ENCODE data around the gene TOMM5. TPM values are rescaled to one million over a fixed set of nuclear protein-coding genes. Genes with fewer than 3 reads are reported as not detected.

TOMM5 gene
- total RNA-seq, 1 donor from 2014 or later: 103 TPM

DNA sequence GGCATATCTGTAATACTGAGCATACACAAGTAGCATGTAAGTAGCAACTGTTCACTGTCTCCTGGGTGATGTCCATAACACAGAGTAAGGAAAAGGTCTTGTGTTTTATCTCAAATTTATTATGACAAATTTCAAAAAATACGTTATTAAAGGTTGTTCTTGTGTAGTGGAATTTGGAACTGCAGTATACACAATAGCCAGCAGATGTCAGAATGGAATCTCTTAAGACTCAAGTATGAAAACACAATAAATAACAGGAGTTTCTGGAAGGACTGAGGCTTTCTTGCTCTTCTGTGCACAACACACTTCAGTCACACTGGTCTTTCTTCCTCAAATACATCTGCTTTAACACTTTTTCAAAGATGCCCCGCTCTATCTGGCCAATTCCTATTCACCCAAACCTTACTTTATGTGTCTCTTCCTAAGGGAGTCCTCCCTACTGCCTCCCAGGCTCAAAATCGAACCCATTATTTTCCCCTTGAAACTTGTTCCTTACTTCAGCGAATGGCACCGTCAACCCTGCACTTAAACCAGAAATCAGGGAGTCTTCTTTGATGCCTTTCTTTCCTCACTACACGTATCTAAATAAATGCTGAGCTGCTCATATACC lies 9.7 kb downstream of the TOMM5 start:
- H3K4me1 Mint-ChIP-seq (ENCODE audit: low read depth): no peaks in the 10 kb centered on the region
- H3K9me3 Mint-ChIP-seq (ENCODE audit: low read depth): no peaks in the 10 kb centered on the region
- H3K36me3 Mint-ChIP-seq (ENCODE audit: insufficient read depth): peaks cover 13% of the 10 kb centered on the region
- DNase-seq (ENCODE audit: low spot score, unreplicated experiment): no peak
- H3K27ac Mint-ChIP-seq: no peak overlapping the region
- H3K4me3 Mint-ChIP-seq (ENCODE audit: low read depth): no peak overlapping the region
- TF ChIP-seq, protein P1, sequence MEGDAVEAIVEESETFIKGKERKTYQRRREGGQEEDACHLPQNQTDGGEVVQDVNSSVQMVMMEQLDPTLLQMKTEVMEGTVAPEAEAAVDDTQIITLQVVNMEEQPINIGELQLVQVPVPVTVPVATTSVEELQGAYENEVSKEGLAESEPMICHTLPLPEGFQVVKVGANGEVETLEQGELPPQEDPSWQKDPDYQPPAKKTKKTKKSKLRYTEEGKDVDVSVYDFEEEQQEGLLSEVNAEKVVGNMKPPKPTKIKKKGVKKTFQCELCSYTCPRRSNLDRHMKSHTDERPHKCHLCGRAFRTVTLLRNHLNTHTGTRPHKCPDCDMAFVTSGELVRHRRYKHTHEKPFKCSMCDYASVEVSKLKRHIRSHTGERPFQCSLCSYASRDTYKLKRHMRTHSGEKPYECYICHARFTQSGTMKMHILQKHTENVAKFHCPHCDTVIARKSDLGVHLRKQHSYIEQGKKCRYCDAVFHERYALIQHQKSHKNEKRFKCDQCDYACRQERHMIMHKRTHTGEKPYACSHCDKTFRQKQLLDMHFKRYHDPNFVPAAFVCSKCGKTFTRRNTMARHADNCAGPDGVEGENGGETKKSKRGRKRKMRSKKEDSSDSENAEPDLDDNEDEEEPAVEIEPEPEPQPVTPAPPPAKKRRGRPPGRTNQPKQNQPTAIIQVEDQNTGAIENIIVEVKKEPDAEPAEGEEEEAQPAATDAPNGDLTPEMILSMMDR (IDR thresholded peaks at IDR 0.05; ENCODE audit: unreplicated experiment): peak; percentile 64
- H3K27me3 Mint-ChIP-seq: no peaks in the 10 kb centered on the region

DNA sequence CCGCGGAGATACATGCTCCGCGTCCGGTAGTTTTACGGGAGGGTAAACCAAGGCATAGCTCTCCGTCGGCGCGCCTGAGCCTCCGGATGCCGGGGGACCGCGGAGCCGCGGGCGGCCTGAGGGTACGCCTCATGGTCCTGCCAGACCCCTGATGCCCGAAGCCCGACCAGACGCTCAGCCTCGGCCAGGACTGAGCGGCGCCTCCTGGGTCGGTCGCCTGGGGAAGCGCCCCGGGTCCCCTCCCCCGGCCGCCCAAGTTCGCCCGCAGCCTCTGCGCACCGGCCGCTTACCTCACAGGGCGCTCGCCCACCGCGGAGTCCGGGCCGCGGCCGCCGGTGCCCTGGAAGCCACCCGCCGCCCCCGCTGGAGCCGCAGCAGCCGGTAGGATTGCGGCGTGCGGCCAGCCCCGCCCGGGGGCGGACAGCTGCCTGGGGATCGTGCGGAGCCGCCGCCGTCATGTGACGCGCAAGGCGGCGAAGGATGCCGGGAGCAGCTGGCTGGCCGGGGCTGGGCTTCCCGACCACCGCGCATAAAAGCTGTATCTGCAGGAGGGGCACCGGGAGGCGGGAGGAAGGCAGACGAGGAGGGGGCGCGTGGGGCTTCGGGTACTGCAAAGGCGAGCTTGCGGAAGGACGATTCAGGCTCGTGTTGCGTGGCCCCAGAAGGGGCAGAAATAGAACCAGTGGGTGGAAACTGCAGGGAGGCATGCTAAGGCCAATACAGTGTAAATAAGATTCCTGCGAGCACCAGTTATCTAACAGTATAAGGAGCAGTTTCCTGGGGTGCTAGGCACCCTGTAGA lies 16.3 kb downstream of the TOMM5 start, which contains the start of gene FBXO10:
Gene FBXO10 (minus strand): TSS at position 460 of the 801 bp plus-strand sequence. CDS start 34,612 bp downstream, outside the sequence.
- H3K9me3 Mint-ChIP-seq (ENCODE audit: low read depth): no peaks in the 10 kb centered on the region
- TF ChIP-seq, protein P1 (IDR thresholded peaks at IDR 0.05; ENCODE audit: unreplicated experiment): no peak
- peak within 1 kb of the TSS; percentile 86 for H3K4me3 Mint-ChIP-seq (ENCODE audit: low read depth)
- no peaks in the 10 kb centered on the region for H3K36me3 Mint-ChIP-seq (ENCODE audit: insufficient read depth)
- no peaks in the 10 kb centered on the region for H3K27me3 Mint-ChIP-seq
- DNase-seq (ENCODE audit: low spot score, unreplicated experiment): peak; percentile 60
- H3K4me1 Mint-ChIP-seq (ENCODE audit: low read depth): peaks cover 16% of the 10 kb centered on the region
- H3K27ac Mint-ChIP-seq: peak within 1 kb of the TSS; percentile 93

DNA sequence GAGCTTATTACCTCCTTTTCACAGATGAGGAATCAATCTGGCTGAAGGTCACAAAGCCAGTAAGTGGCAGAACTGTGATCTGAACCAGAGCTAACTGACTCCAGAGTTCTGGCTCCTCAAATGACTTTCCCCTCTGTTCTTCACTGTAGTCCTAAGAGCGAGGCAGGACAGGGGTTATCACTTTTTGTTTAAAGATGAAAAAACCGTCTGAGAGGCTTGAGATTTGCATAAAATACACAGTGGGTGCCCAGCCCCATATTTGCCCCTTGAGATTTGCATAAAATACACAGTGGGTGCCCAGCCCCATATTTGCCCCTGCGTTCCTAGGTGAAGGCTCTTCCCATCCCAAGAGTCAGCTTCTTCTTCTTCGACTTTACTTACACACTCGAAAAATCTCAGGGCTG lies 16.9 kb downstream of the TOMM5 start:
- Mint-ChIP-seq H3K9me3 (ENCODE audit: low read depth) (no peaks in the 10 kb centered on the region), H3K4me1 (ENCODE audit: low read depth) (peaks cover 16% of the 10 kb centered on the region), H3K27ac (peak overlapping the region; percentile 86), H3K36me3 (ENCODE audit: insufficient read depth) (no peaks in the 10 kb centered on the region), H3K4me3 (ENCODE audit: low read depth) (peak overlapping the region; percentile 86), H3K27me3 (no peaks in the 10 kb centered on the region)
- no peak for DNase-seq (ENCODE audit: low spot score, unreplicated experiment)
- TF ChIP-seq, protein P1 (IDR thresholded peaks at IDR 0.05; ENCODE audit: unreplicated experiment): no peak

DNA sequence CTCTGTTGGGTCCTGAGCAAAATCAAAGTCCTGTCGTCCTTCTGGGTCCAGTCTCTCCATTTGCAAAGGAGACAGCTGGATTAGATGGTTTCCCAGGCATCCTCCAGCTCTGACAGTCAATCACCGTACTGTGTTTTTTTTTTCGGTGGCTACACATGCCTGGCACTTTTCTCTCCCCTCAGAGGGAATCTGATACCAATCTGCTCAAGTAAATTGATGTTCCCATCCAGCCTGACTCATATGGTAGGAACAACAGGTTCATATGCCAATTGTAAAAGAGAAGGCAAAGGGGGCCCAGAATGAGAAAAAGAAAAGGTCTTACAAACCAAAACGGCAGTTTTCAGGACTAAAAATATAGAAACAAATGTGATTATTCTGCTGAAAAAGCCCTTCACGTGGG lies 17.4 kb downstream of the TOMM5 start:
- Mint-ChIP-seq H3K9me3 (ENCODE audit: low read depth) (no peaks in the 10 kb centered on the region), H3K4me1 (ENCODE audit: low read depth) (peaks cover 16% of the 10 kb centered on the region), H3K36me3 (ENCODE audit: insufficient read depth) (no peaks in the 10 kb centered on the region), H3K27ac (peak overlapping the region; percentile 86), H3K27me3 (no peaks in the 10 kb centered on the region), H3K4me3 (ENCODE audit: low read depth) (peak overlapping the region; percentile 86)
- TF ChIP-seq, protein P1 (IDR thresholded peaks at IDR 0.05; ENCODE audit: unreplicated experiment): no peak
- DNase-seq (ENCODE audit: low spot score, unreplicated experiment): no peak

GRCh38 chr9:37574241-37574721 lies 18.1 kb downstream of the TOMM5 start:
- Mint-ChIP-seq H3K27ac (peak overlapping the region; percentile 53), H3K4me3 (ENCODE audit: low read depth) (peak overlapping the region; percentile 19), H3K4me1 (ENCODE audit: low read depth) (peaks cover 16% of the 10 kb centered on the region), H3K36me3 (ENCODE audit: insufficient read depth) (no peaks in the 10 kb centered on the region), H3K9me3 (ENCODE audit: low read depth) (no peaks in the 10 kb centered on the region), H3K27me3 (no peaks in the 10 kb centered on the region)
- no peak for DNase-seq (ENCODE audit: low spot score, unreplicated experiment)
- TF ChIP-seq, protein P1 (IDR thresholded peaks at IDR 0.05; ENCODE audit: unreplicated experiment): no peak

All from progenitor cell of endocrine pancreas (in vitro differentiated cells).